CD4-positive, alpha-beta T cell treated with Interleukin-6 for 4 hours (primary cell): ENCODE measurements around the gene GNL3L.
"Not testable (repeated sequence)": the region's sequence is repeated elsewhere in the genome, so short reads cannot be mapped to it uniquely, and the experiment has no call there.

Source experiments
- DNase-seq: peaks from one replicate; pipeline ENCODE4 v3.0.0-alpha.2; 2020; ENCODE audit warnings: mixed read lengths

The GNL3L gene

GRCh38 chrX:54561622-54562021, 31.6 kb downstream of the GNL3L start:
- DNase-seq, result no peak

- no peak for DNase-seq
These were observed 34.9 kb downstream of the GNL3L start for GRCh38 chrX:54564936-54565335.

GRCh38 chrX:54570332-54570731, 40.3 kb downstream of the GNL3L start:
- no peak for DNase-seq

GRCh38 chrX:54572641-54573040, 42.6 kb downstream of the GNL3L start:
- not testable (repeated sequence) for DNase-seq

- DNase-seq, result no peak
These were observed 67.7 kb downstream of the GNL3L start for GRCh38 chrX:54597728-54598127.

GRCh38 chrX:54602563-54602962, 72.5 kb downstream of the GNL3L start:
- DNase-seq, result no peak
